Mucosa of descending colon (tissue), 3 donors: ENCODE measurements around the gene MACO1. TPM values are rescaled to one million over a fixed set of nuclear protein-coding genes. Genes with fewer than 3 reads are reported as not detected.

ENCODE experiments used
- ATAC-seq: fragments of 200-7000 bp; cut with Tn5 transposase; one replicate; pipeline ENCODE4 v1.9.1; 2020; ENCODE audit warnings: mild to moderate bottlenecking, moderate library complexity
- DNase-seq, 3 donors: peaks; one replicate each; pipeline ENCODE4 v3.0.0-alpha.2; 2020
- H3K36me3 ChIP-seq: fragments of 200-600 bp; one replicate; pipeline ENCODE4 v1.8.0; 2021; ENCODE audit warnings: low read depth, mild to moderate bottlenecking
- H3K4me1 ChIP-seq: fragments of 200-600 bp; one replicate; pipeline ENCODE4 v1.8.0; 2021; ENCODE audit warnings: low read depth, mild to moderate bottlenecking
- H3K4me3 ChIP-seq: fragments of 200-600 bp; one replicate; pipeline ENCODE4 v1.8.0; 2021; ENCODE audit warnings: mild to moderate bottlenecking
- H3K9me3 ChIP-seq: fragments of 200-600 bp; one replicate; pipeline ENCODE4 v1.8.0; 2021; ENCODE audit warnings: mild to moderate bottlenecking
- CTCF ChIP-seq: fragments of 200-600 bp; IDR thresholded peaks from one replicate; pipeline ENCODE4 v1.8.0; 2022; ENCODE audit warnings: antibody characterized with exemption, mild to moderate bottlenecking
- intact Hi-C, 2 donors: fragments of 100-400 bp; cut with DNase I in 1 of 2; cut with micrococcal nuclease in 1 of 2; formaldehyde crosslinking; loops; one replicate each; pipeline versions ENCODE4 v1.11.0 to v1.11.1; 2022; cut with DNase I, micrococcal nuclease
- total RNA-seq, 3 donors: library from RNA; stranded (reverse); fragmentation: NEBNext Ultra II Directional in 2 of 3; extraction: Animal tissue kit (Norgen Biotek cat#: 25700) in 2 of 3; gene quantifications; one replicate each; pipeline versions ENCODE4 v1.2.1 to v1.2.4, GENCODE V29; 2021 to 2023
- donor health status: DM: no; HTN: no; CAD: no; lungs with moderate emphysema.
- donor health status: DM: no; HTN: no; CAD: no.
- donor health status: DM: no; HTN: yes; CAD: no.

Gene MACO1
- total RNA-seq, 3 donors from 2014 or later: 21.8 to 23.5 (median 22.5) TPM

GRCh38 chr1:25527226-25527846 lies 96.6 kb downstream of the MACO1 start:
- H3K4me3 ChIP-seq: no peak overlapping the region
- no peaks in the 10 kb centered on the region for H3K9me3 ChIP-seq
- ATAC-seq: no peak
- H3K4me1 ChIP-seq: no peaks in the 10 kb centered on the region
- no peak for TF ChIP-seq CTCF
- no peaks in the 10 kb centered on the region for H3K36me3 ChIP-seq
- intact Hi-C loops: loop anchor here in 1 of 2 donors (10.0 kb wide), 1 partner anchor 123 kb away; no protein-coding TSS in a partner anchor
- DNase-seq: no peak

GRCh38 chr1:25527946-25528595 lies 97.4 kb downstream of the MACO1 start:
- no peak for ATAC-seq
- Histone ChIP-seq H3K9me3 (no peaks in the 10 kb centered on the region), H3K4me1 (no peaks in the 10 kb centered on the region), H3K4me3 (no peak overlapping the region), H3K36me3 (no peaks in the 10 kb centered on the region)
- no peak for DNase-seq
- intact Hi-C loops: loop anchor here in 1 of 2 donors (10.0 kb wide), 1 partner anchor 123 kb away; no protein-coding TSS in a partner anchor
- no peak for TF ChIP-seq CTCF

GRCh38 chr1:25528881-25529517 lies 98.3 kb downstream of the MACO1 start:
- no peaks in the 10 kb centered on the region for H3K36me3 ChIP-seq
- DNase-seq: no peak
- no peak overlapping the region for H3K4me3 ChIP-seq
- ATAC-seq: no peak
- H3K9me3 ChIP-seq: no peaks in the 10 kb centered on the region
- H3K4me1 ChIP-seq: no peaks in the 10 kb centered on the region
- intact Hi-C loops: loop anchor here in 1 of 2 donors (10.0 kb wide), 1 partner anchor 124 kb away; no protein-coding TSS in a partner anchor
- no peak for TF ChIP-seq CTCF

GRCh38 chr1:25529518-25530185 lies 99.0 kb downstream of the MACO1 start:
- DNase-seq (no peak), ATAC-seq (no peak)
- Histone ChIP-seq H3K4me1 (no peaks in the 10 kb centered on the region), H3K9me3 (no peaks in the 10 kb centered on the region), H3K4me3 (no peak overlapping the region), H3K36me3 (no peaks in the 10 kb centered on the region)
- intact Hi-C loops: loop anchor here in 1 of 2 donors (10.0 kb wide), 1 partner anchor 125 kb away; no protein-coding TSS in a partner anchor
- TF ChIP-seq CTCF: no peak

GRCh38 chr1:25530186-25531081 lies 99.7 kb downstream of the MACO1 start:
- Histone ChIP-seq H3K4me3 (no peak overlapping the region), H3K36me3 (no peaks in the 10 kb centered on the region), H3K4me1 (no peaks in the 10 kb centered on the region), H3K9me3 (no peaks in the 10 kb centered on the region)
- no peak for ATAC-seq
- no peak for TF ChIP-seq CTCF
- DNase-seq: no peak
- intact Hi-C loops: no loop called here
